Measurements from ENCODE around the gene MGAT5. TPM values are rescaled to one million over a fixed set of nuclear protein-coding genes. Genes with fewer than 3 reads are reported as not detected.

Gene MGAT5
- polyA plus RNA-seq, 1 experiment: 115 TPM

GRCh38 chr2:134408791-134409190 is 154.9 kb downstream of the MGAT5 start:
- TF ChIP-seq, protein P1, sequence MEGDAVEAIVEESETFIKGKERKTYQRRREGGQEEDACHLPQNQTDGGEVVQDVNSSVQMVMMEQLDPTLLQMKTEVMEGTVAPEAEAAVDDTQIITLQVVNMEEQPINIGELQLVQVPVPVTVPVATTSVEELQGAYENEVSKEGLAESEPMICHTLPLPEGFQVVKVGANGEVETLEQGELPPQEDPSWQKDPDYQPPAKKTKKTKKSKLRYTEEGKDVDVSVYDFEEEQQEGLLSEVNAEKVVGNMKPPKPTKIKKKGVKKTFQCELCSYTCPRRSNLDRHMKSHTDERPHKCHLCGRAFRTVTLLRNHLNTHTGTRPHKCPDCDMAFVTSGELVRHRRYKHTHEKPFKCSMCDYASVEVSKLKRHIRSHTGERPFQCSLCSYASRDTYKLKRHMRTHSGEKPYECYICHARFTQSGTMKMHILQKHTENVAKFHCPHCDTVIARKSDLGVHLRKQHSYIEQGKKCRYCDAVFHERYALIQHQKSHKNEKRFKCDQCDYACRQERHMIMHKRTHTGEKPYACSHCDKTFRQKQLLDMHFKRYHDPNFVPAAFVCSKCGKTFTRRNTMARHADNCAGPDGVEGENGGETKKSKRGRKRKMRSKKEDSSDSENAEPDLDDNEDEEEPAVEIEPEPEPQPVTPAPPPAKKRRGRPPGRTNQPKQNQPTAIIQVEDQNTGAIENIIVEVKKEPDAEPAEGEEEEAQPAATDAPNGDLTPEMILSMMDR (IDR thresholded peaks at IDR 0.05; ENCODE audit: low read depth, low read length): no peak

DNA sequence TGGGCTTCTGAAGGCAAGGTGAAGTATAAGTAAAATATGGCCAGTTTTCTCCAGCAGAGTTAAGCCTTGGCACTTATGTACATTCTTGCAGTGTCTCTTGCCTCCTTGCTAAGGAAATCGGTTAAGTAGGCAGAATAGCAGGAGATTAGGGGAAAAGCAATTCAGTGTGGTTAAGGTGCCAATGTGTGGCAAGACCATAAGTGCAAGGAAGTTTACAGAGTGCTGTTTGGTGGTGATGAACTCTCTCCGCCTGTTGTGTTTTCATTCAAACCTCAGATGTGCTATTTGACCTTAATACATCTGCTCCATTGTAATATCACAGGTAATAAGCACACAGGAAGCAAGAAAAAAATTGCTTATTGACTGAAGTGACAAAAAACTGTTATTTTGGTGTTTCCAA is 156.1 kb downstream of the MGAT5 start:
- H3K4me3 ChIP-seq (ENCODE audit: low read depth, low read length): no peak overlapping the region
- ChIA-PET POLR2A (no interaction called here), CTCF (interaction anchor here (1.7 to 4.9 kb wide), 5 partner anchors 10 to 526 kb away, joined by 12 to 60 read pairs (median 38); no protein-coding TSS in a partner anchor)
- no peak for DNase-seq (ENCODE audit: low read depth, low spot score)
- H3K27ac ChIP-seq (ENCODE audit: low read depth, low read length): no peak overlapping the region
- TF ChIP-seq, protein P1 (IDR thresholded peaks at IDR 0.05; ENCODE audit: low read depth, low read length): no peak
- no peaks in the 10 kb centered on the region for H3K9me3 ChIP-seq (ENCODE audit: control insufficient read depth, insufficient read depth, low read length)
- H3K27me3 ChIP-seq (ENCODE audit: control insufficient read depth, insufficient read depth, low read length): no peaks in the 10 kb centered on the region

More at GRCh38 chr2:134408791-134409190, 154.9 kb downstream of the MGAT5 start:
- CTCF ChIA-PET: interaction anchor here (0.6 to 1.4 kb wide), 3 partner anchors 30 to 522 kb away, joined by 3 to 4 read pairs (median 3); no protein-coding TSS in a partner anchor
- Histone ChIP-seq H3K9me3 (ENCODE audit: control insufficient read depth, insufficient read depth, low read length) (no peaks in the 10 kb centered on the region), H3K27me3 (ENCODE audit: control insufficient read depth, insufficient read depth, low read length) (no peaks in the 10 kb centered on the region), H3K27ac (ENCODE audit: low read depth, low read length) (peak overlapping the region; percentile 57), H3K4me3 (ENCODE audit: low read depth, low read length) (no peak overlapping the region)
- POLR2A ChIA-PET: interaction anchor here (0.9 to 1.0 kb wide), 2 partner anchors 10 to 17 kb away, joined by 3 to 4 read pairs; no protein-coding TSS in a partner anchor
- no peak for DNase-seq (ENCODE audit: low read depth, low spot score)

- POLR2A ChIA-PET: interaction anchor here (0.5 to 0.6 kb wide), 2 partner anchors 166 to 186 kb away, joined by 3 to 4 read pairs; no protein-coding TSS in a partner anchor
- CTCF ChIA-PET: interaction anchor here (1.2 to 4.9 kb wide), 12 partner anchors 11 to 527 kb away, joined by 3 to 60 read pairs (median 12); no protein-coding TSS in a partner anchor
- H3K27ac ChIP-seq (ENCODE audit: low read depth, low read length): no peak overlapping the region
- TF ChIP-seq, protein P1 (IDR thresholded peaks at IDR 0.05; ENCODE audit: low read depth, low read length): no peak
- DNase-seq (ENCODE audit: low read depth, low spot score): no peak
- no peak overlapping the region for H3K4me3 ChIP-seq (ENCODE audit: low read depth, low read length)
- no peaks in the 10 kb centered on the region for H3K9me3 ChIP-seq (ENCODE audit: control insufficient read depth, insufficient read depth, low read length)
- no peaks in the 10 kb centered on the region for H3K27me3 ChIP-seq (ENCODE audit: control insufficient read depth, insufficient read depth, low read length)
Measured at GRCh38 chr2:134410831-134411231, 157.0 kb downstream of the MGAT5 start.

DNA sequence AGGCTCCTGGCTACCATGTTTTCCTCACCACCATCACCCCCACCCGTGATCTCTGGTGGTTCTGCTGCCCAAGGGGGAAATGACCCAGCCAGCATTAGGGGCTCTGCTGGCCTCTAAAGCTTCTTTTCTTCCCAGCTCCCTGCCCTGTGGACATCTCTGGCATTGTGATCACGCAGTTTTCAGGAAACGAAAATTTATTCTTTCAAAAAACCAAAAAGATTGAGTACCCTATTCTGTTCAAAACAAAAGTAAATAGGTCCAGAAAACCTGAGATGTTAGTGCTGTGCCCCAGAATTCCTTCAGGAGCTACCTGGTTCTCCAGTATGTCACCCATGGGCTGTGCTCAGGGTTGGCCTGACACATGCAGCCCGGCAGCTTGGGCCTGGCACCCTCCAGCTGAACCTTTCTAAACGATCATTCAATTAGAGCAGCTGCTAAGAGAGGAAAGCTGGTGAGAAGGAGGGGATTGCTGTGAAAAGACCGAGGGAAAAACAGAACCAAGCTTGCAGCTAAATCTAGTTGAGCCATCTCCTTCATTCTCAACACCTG is 157.5 kb downstream of the MGAT5 start:
- H3K27ac ChIP-seq (ENCODE audit: low read depth, low read length): no peak overlapping the region
- H3K4me3 ChIP-seq (ENCODE audit: low read depth, low read length): no peak overlapping the region
- TF ChIP-seq, protein P1 (IDR thresholded peaks at IDR 0.05; ENCODE audit: low read depth, low read length): no peak
- H3K9me3 ChIP-seq (ENCODE audit: control insufficient read depth, insufficient read depth, low read length): no peaks in the 10 kb centered on the region
- DNase-seq (ENCODE audit: low read depth, low spot score): no peak
- H3K27me3 ChIP-seq (ENCODE audit: control insufficient read depth, insufficient read depth, low read length): no peaks in the 10 kb centered on the region
- ChIA-PET POLR2A (interaction anchor here (0.5 to 1.4 kb wide), 3 partner anchors 167 to 291 kb away, joined by 3 to 8 read pairs (median 4); no protein-coding TSS in a partner anchor), CTCF (interaction anchor here (0.6 to 4.9 kb wide), 29 partner anchors 10 to 527 kb away, joined by 3 to 60 read pairs (median 4); no protein-coding TSS in a partner anchor)
